DMS114 treated with DMSO at 0.1 percent for 48 hours (cell line): Measurements from ENCODE around the gene PGD.
"Not testable (repeated sequence)": the region's sequence is repeated elsewhere in the genome, so short reads cannot be mapped to it uniquely, and the experiment has no call there.

Source experiments
- DNase-seq: peaks from one replicate; lab custom pipeline; 2025; ENCODE audit not compliant: unreplicated experiment; lab: John Stamatoyannopoulos, UW

PGD gene

GRCh38 chr1:10433790-10434189 is 34.9 kb downstream of the PGD start:
- no peak for DNase-seq

GRCh38 chr1:10434590-10434989 is 35.7 kb downstream of the PGD start:
- no peak for DNase-seq

- DNase-seq, result no peak
These were observed 38.2 kb downstream of the PGD start for GRCh38 chr1:10437052-10437451.

GRCh38 chr1:10438677-10439163 is 39.9 kb downstream of the PGD start:
- no peak for DNase-seq

- DNase-seq, result no peak
These were observed 41.4 kb downstream of the PGD start for GRCh38 chr1:10440305-10440704.

GRCh38 chr1:10440794-10441193 is 41.9 kb downstream of the PGD start:
- no peak for DNase-seq

GRCh38 chr1:10444248-10444647 is 45.4 kb downstream of the PGD start:
- DNase-seq, result no peak

GRCh38 chr1:10444795-10445397 is 46.0 kb downstream of the PGD start:
- no peak for DNase-seq

GRCh38 chr1:10446790-10447422 is 48.0 kb downstream of the PGD start:
- no peak for DNase-seq

GRCh38 chr1:10449751-10450150 is 50.9 kb downstream of the PGD start, which contains the start of gene CORT:
CORT (plus strand) TSS chr1:10450031; CDS start chr1:10450224, 193 bp downstream.
- DNase-seq, result no peak

- DNase-seq, result no peak
These were observed 51.4 kb downstream of the PGD start for GRCh38 chr1:10450156-10450814.

- no peak for DNase-seq
These were observed 52.0 kb downstream of the PGD start for GRCh38 chr1:10450836-10451235.

- DNase-seq, result no peak
These were observed 52.4 kb downstream of the PGD start for GRCh38 chr1:10451287-10451686.

GRCh38 chr1:10456048-10456447 is 57.2 kb downstream of the PGD start:
- DNase-seq, result no peak

GRCh38 chr1:10456661-10457060 is 57.8 kb downstream of the PGD start:
- DNase-seq, result no peak

- DNase-seq, result not testable (repeated sequence)
These were observed 58.6 kb downstream of the PGD start for GRCh38 chr1:10457462-10457861.

- no peak for DNase-seq
These were observed 59.0 kb downstream of the PGD start for GRCh38 chr1:10457875-10458274.

- no peak for DNase-seq
These were observed 60.3 kb downstream of the PGD start for GRCh38 chr1:10459184-10459583.

- no peak for DNase-seq
These were observed 68.2 kb downstream of the PGD start for GRCh38 chr1:10467078-10467477.

GRCh38 chr1:10470043-10470442 is 71.2 kb downstream of the PGD start:
- DNase-seq, result no peak
